AG04449 (cell line): ENCODE data around the gene POLR1A.

Source experiments
- CTCF ChIA-PET: fragments of 350-600 bp; formaldehyde crosslinking; extraction: SDS; loops from one replicate; lab custom pipeline; 2021; ENCODE audit warnings: antibody characterized with exemption; lab: Yijun Ruan, JAX
- POLR2A ChIA-PET: fragments of 400-600, 350-600 bp; formaldehyde crosslinking; extraction: SDS; loops from one replicate; lab custom pipeline; 2020; ENCODE audit warnings: antibody characterized with exemption, inconsistent platforms; lab: Yijun Ruan, JAX
- DNase-seq: peaks from one replicate; pipeline ENCODE4 v3.0.0-alpha.2; 2010; ENCODE audit warnings: low read depth, low spot score
- H3K4me3 ChIP-seq: 2 replicates; pipeline ENCODE4 v1.5.1; 2011; ENCODE audit warnings: low read depth, mild to moderate bottlenecking, control low read depth, low read length
- TF ChIP-seq, protein P1 (sequence below): IDR thresholded peaks from one replicate; pipeline ENCODE4 v1.5.1; 2011; ENCODE audit warnings: mild to moderate bottlenecking, moderate library complexity, low read length, control low read depth, inconsistent platforms; ENCODE audit not compliant: insufficient read depth; ENCODE audit errors: missing control alignments

Gene POLR1A

DNA sequence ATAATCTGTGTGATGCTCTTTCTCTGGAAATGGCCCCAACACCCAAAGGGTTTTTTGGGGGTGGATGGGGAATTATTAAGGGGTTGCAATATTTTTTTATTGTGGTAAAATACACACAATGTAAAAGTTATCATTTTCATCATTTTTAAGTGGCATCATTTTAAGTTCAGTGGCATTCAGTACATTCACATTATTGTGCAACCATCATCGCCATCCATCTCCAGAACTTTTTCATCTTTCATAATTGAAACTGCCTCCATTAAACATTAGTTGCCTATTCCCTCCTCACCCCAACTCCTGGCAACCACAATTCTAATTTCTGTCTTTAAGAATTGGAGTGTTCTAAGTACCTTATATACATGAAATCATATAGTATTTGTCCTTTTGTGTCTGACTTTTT is 90.0 kb downstream of the POLR1A start:
- H3K4me3 ChIP-seq = no peak overlapping the region
- POLR2A ChIA-PET = no interaction called here
- TF ChIP-seq, protein P1, sequence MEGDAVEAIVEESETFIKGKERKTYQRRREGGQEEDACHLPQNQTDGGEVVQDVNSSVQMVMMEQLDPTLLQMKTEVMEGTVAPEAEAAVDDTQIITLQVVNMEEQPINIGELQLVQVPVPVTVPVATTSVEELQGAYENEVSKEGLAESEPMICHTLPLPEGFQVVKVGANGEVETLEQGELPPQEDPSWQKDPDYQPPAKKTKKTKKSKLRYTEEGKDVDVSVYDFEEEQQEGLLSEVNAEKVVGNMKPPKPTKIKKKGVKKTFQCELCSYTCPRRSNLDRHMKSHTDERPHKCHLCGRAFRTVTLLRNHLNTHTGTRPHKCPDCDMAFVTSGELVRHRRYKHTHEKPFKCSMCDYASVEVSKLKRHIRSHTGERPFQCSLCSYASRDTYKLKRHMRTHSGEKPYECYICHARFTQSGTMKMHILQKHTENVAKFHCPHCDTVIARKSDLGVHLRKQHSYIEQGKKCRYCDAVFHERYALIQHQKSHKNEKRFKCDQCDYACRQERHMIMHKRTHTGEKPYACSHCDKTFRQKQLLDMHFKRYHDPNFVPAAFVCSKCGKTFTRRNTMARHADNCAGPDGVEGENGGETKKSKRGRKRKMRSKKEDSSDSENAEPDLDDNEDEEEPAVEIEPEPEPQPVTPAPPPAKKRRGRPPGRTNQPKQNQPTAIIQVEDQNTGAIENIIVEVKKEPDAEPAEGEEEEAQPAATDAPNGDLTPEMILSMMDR = no peak
- DNase-seq = no peak
- CTCF ChIA-PET = no interaction called here

DNA sequence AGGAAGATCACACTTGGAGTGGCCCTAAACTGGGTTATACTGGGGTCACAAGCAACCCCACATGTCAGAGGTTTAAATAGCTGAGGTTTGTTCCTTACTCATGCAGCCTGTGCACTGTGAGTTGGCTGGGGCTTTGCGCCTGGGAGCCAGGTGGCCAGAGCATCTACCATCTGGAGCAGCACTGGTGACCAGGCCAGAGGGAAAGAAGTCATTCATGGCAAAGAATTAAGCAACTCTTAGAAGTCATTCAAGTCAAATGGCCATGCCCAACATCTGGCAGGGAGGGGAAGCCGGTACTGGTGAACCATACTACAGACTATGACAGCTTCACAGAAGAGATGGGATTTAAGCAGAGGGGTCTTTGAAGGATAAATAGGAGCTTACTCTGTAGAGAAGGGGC is 90.7 kb downstream of the POLR1A start:
- no peak for DNase-seq
- ChIA-PET POLR2A (no interaction called here), CTCF (no interaction called here)

GRCh38 chr2:86014493-86014892 is 91.2 kb downstream of the POLR1A start:
- no peak for DNase-seq
- POLR2A ChIA-PET = no interaction called here
- TF ChIP-seq, protein P1 = no peak
- H3K4me3 ChIP-seq = no peak overlapping the region
- CTCF ChIA-PET = interaction anchor here (1.1 to 1.3 kb wide), 2 partner anchors 13 to 187 kb away, joined by 3 to 6 read pairs; no protein-coding TSS in a partner anchor

More for the DNA sequence above, 90.7 kb downstream of the POLR1A start:
- TF ChIP-seq, protein P1 = no peak
- H3K4me3 ChIP-seq = no peak overlapping the region

GRCh38 chr2:86012007-86012712 is 93.5 kb downstream of the POLR1A start:
- ChIA-PET CTCF (no interaction called here), POLR2A (no interaction called here)
- TF ChIP-seq, protein P1 = no peak
- no peak for DNase-seq
- H3K4me3 ChIP-seq = no peak overlapping the region

DNA sequence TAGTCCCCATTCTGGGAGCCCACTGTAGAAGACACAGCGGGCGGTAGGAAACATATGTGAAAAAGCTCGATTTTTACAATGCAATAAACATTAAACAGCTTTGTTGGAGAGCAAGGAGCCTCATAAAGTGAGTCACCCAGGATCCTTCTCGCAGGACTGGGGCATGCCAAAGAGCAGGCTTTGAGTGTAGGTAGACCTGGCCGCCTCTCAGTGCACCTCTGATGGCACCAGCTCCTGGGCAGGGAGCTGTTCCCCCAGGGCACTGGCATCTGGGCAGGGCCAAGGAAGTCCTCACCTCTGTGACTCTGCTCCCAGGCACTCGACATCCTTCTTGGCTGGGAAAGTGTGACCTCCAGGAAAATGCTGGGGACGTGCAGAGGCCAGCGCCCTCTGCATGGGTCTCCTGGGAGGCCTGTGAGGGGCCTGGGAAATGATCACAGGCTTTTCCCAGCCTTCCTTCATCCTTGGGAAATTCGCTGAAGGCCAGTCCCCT is 94.2 kb downstream of the POLR1A start:
- DNase-seq = no peak
- ChIA-PET CTCF (no interaction called here), POLR2A (no interaction called here)
- TF ChIP-seq, protein P1 = no peak
- H3K4me3 ChIP-seq = no peak overlapping the region

GRCh38 chr2:86010083-86010482 is 95.6 kb downstream of the POLR1A start:
- no peak for DNase-seq
- ChIA-PET POLR2A (no interaction called here), CTCF (interaction anchor here (1.6 to 1.7 kb wide), 2 partner anchors 9 to 183 kb away, joined by 5 to 6 read pairs; no protein-coding TSS in a partner anchor)
- TF ChIP-seq, protein P1 = no peak
- H3K4me3 ChIP-seq = no peak overlapping the region
